GM10266 (cell line): ENCODE data around the gene CMYA5.
"Not testable (repeated sequence)": the region's sequence is repeated elsewhere in the genome, so short reads cannot be mapped to it uniquely, and the experiment has no call there.

Experiments
- DNase-seq: peaks from one replicate; pipeline ENCODE4 v3.0.0; 2012; ENCODE audit errors: extremely low spot score
- TF ChIP-seq, protein P1 (sequence below): IDR thresholded peaks from 2 replicates; pipeline ENCODE4 v1.5.1; 2012; ENCODE audit warnings: mild to moderate bottlenecking, low read depth; ENCODE audit not compliant: control insufficient read depth, insufficient read depth; ENCODE audit errors: missing control alignments

Gene CMYA5

DNA sequence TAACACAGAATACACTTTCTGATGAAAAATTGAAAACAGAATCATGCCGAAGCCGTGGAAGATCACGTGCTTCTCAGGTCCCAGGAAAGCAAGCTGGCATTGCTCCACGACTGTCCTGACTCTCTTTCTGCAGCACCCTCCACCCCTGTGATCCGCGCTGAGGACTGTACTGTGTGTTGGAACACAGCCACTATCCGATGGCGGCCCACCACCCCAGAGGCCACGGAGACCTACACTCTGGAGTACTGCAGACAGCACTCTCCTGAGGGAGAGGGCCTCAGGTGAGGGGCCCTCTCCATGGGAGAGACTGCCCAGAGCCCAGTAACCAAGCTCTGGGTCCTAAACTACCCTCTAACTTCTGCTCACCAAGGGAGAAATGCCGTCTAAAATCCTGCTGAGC is 73.3 kb downstream of the CMYA5 start:
- DNase-seq = no peak
- TF ChIP-seq, protein P1, sequence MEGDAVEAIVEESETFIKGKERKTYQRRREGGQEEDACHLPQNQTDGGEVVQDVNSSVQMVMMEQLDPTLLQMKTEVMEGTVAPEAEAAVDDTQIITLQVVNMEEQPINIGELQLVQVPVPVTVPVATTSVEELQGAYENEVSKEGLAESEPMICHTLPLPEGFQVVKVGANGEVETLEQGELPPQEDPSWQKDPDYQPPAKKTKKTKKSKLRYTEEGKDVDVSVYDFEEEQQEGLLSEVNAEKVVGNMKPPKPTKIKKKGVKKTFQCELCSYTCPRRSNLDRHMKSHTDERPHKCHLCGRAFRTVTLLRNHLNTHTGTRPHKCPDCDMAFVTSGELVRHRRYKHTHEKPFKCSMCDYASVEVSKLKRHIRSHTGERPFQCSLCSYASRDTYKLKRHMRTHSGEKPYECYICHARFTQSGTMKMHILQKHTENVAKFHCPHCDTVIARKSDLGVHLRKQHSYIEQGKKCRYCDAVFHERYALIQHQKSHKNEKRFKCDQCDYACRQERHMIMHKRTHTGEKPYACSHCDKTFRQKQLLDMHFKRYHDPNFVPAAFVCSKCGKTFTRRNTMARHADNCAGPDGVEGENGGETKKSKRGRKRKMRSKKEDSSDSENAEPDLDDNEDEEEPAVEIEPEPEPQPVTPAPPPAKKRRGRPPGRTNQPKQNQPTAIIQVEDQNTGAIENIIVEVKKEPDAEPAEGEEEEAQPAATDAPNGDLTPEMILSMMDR = no peak

DNA sequence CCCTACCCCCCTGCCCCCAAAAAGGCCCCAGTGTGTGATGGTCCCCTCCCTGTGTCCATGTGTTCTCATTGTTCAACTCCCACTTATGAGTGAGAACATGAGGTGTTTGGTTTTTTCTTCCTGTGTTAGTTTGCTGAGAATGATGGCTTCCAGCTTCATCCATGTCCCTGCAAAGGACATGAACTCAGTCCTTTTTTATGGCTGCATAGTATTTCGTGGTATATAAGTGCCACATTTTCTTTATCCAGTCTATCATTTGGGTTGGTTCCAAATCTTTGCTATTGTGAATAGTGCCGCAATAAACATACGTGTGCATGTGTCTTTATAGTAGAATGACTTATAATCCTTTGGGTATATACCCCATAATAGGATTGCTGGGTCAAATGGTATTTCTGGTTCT is 74.5 kb downstream of the CMYA5 start:
- not testable (repeated sequence) for DNase-seq

DNA sequence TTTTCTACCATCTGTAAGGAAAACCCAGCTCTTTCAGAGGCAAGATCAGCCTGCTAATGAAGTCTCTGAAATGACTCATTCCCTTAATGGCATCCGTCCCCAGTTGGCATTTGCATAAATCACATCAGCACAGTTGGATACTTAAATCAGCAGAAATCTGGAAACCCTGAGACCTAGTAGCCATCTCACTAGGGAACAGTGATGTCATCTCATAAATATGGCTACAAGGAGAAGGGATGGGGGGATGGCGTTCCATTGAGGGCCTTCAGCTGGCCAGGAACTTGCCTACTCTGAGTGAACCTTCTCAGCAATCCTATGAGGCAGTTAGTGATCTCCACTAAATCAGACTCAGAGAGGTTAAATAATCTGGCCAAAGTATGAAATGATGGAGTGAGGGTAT is 81.8 kb downstream of the CMYA5 start:
- no peak for DNase-seq
- TF ChIP-seq, protein P1 = no peak

DNA sequence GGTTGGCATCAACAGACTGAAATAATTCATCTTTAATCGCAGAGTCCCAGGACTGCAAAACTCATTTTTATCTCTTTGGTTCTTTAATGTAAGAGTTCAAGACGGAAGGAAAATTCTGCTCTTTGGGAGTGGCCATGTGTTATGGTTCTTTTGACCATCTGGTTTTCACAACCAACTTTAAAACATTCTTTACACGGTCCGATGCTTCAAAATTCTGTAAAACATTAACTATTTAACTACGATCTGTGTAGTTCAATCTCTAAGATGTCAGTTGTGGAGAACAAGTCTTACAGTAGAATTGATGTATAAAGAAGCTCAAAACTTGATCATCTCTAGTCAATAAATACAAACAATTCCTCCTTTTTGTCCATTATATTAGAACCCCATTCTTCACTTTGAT is 83.0 kb downstream of the CMYA5 start:
- TF ChIP-seq, protein P1 = no peak
- no peak for DNase-seq

DNA sequence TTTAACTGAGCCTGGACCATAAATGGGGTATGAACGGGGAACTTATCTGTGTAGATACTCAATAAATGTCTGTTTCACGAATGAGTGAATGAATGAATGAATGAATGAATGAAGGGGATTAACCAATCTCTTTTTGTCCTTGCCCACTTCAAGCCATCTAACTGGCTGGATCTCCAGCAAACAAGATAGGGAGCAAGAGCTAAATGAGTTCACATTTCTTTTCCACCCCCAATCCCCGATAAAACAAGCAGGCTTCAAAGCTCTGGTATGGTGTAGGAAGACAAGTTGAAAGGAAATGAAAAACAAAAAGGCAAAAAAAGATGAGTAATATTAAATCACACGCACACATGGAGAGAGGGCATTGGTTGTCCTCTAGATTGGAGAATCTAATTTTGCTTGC is 84.0 kb downstream of the CMYA5 start:
- no peak for DNase-seq
- TF ChIP-seq, protein P1 = no peak

DNA sequence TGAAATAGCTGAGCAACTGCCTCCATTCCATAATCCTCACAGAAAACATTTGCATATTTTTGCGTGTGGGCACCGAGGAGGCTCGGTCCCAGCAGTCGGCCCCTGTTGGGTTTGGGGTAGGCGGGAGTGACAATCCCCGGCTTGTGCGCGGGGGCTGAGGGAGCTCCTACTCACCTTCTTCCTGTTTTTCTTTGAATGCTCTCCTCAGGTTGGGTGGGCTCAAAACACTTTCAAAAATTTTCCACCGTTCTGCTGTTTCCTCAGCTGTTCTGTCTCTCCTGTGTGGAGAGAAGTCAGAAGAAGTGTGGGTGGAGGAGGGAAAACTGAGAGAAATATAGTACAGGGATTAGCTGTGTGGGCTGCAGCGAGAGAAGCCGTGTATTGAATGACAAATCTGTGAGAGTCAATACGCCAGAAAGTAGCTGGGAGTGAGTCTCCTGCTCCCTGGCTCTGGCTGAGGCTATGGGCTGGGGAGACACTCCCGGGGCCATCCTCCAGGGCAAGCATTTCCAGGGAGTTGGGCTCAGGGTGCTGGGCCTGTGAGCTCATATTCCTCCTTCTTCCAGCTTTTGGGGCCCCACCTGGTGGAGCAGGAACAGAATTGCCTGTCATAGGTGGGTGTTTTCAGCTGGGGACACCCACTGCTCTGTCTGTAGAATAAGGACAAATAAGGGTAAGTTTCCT is 84.7 kb downstream of the CMYA5 start:
- peak; percentile 27 for DNase-seq
- TF ChIP-seq, protein P1 = peak; percentile 40

DNA sequence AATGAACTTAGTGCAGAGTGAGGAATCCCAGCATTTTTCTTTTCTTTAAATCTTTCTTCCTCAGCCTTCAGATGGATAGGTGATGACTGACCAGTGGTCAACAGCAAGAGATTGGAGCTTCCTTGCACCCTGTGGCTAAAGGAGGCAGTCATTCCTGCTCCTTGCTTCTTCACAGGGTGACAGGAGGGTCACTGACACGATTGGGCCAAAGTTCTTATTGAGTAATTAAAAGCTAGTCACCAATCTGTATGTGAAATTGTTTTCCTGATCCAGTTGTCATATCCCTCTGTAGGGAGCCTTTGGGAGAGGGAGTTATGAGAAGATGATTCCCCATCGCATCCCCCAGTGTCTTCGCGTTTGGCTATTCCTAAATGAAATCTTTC is 85.2 kb downstream of the CMYA5 start:
- TF ChIP-seq, protein P1 = no peak
- DNase-seq = no peak

DNA sequence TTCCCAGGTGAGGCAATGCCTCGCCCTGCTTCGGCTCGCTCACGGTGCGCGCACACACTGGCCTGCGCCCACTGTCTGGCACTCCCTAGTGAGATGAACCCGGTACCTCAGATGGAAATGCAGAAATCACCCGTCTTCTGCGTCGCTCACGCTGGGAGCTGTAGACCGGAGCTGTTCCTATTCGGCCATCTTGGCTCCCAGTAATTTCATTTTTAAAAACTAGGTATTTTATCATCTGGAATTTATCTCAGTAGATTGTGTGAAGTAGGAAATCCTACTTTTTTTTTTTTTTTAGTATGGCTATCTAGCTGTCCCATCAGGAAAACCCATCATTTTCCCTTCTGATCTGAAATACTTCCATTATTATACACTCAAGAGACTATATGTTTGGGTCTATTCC is 95.1 kb downstream of the CMYA5 start:
- DNase-seq = not testable (repeated sequence)
